Measurements from ENCODE around the gene ORMDL3.

DNA sequence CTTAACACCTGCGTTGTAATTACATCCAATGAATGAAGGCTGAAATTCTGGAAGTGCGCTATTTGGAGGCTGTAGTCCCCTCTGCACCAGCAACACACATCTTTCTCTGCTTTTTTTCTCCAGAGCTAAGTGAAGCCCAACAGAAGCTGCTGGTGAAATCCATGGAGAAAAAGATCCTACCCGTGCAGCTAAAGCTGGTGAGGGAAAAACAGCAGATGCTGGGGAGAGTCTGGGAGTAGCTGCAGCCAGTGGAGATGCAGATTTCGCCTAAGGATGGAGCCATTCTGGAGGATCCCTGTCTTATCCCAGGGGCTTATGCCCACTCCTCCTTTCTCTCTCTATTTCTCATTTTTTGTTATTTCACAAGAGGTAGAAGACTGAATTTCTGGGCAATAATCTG lies 48.4 kb upstream of the ORMDL3 start:
- TF ChIP-seq CTCF (IDR thresholded peaks at IDR 0.05; ENCODE audit: insufficient read depth, low read length), result no peak
- TF ChIP-seq, protein P1, sequence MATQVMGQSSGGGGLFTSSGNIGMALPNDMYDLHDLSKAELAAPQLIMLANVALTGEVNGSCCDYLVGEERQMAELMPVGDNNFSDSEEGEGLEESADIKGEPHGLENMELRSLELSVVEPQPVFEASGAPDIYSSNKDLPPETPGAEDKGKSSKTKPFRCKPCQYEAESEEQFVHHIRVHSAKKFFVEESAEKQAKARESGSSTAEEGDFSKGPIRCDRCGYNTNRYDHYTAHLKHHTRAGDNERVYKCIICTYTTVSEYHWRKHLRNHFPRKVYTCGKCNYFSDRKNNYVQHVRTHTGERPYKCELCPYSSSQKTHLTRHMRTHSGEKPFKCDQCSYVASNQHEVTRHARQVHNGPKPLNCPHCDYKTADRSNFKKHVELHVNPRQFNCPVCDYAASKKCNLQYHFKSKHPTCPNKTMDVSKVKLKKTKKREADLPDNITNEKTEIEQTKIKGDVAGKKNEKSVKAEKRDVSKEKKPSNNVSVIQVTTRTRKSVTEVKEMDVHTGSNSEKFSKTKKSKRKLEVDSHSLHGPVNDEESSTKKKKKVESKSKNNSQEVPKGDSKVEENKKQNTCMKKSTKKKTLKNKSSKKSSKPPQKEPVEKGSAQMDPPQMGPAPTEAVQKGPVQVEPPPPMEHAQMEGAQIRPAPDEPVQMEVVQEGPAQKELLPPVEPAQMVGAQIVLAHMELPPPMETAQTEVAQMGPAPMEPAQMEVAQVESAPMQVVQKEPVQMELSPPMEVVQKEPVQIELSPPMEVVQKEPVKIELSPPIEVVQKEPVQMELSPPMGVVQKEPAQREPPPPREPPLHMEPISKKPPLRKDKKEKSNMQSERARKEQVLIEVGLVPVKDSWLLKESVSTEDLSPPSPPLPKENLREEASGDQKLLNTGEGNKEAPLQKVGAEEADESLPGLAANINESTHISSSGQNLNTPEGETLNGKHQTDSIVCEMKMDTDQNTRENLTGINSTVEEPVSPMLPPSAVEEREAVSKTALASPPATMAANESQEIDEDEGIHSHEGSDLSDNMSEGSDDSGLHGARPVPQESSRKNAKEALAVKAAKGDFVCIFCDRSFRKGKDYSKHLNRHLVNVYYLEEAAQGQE (IDR thresholded peaks at IDR 0.05; ENCODE audit: insufficient replicate concordance, low read depth), result no peak
- TF ChIP-seq SPI1 (IDR thresholded peaks at IDR 0.05; ENCODE audit: borderline replicate concordance, low read depth), result no peak
- no peak for TF ChIP-seq POLR2AphosphoS5 (IDR thresholded peaks at IDR 0.05; ENCODE audit: low read depth)
- TF ChIP-seq GABPA (IDR thresholded peaks at IDR 0.05; ENCODE audit: low read depth), result no peak

Data from HL-60 (cell line).